ENCODE measurements around the gene KCNMA1.
"Not testable (repeated sequence)": the region's sequence is repeated elsewhere in the genome, so short reads cannot be mapped to it uniquely, and the experiment has no call there.

Gene KCNMA1

GRCh38 chr10:77661674-77662073 is 24.1 kb upstream of the KCNMA1 start:
- DNase-seq, result no peak

- DNase-seq, result no peak
Measured at GRCh38 chr10:77661100-77661499, 23.5 kb upstream of the KCNMA1 start.

- DNase-seq, result not testable (repeated sequence)
Measured at GRCh38 chr10:77659046-77659670, 21.6 kb upstream of the KCNMA1 start.

GRCh38 chr10:77653210-77653609 is 15.6 kb upstream of the KCNMA1 start:
- DNase-seq, result no peak

- no peak for DNase-seq
Measured at GRCh38 chr10:77649333-77650331, 12.0 kb upstream of the KCNMA1 start.

GRCh38 chr10:77648472-77648871 is 10.9 kb upstream of the KCNMA1 start:
- no peak for DNase-seq

GRCh38 chr10:77647543-77648293 is 10.1 kb upstream of the KCNMA1 start:
- no peak for DNase-seq

- no peak for DNase-seq
Measured at GRCh38 chr10:77644557-77645243, 7.1 kb upstream of the KCNMA1 start.

GRCh38 chr10:77643795-77644468 is 6.3 kb upstream of the KCNMA1 start:
- DNase-seq, result peak; percentile 17

- DNase-seq, result peak; percentile 68
Measured at GRCh38 chr10:77641788-77642397, 4.3 kb upstream of the KCNMA1 start.

- no peak for DNase-seq
Measured at GRCh38 chr10:77641344-77641743, 3.7 kb upstream of the KCNMA1 start.

GRCh38 chr10:77640167-77640566 is 2.6 kb upstream of the KCNMA1 start:
- DNase-seq, result no peak

- no peak for DNase-seq
Measured at GRCh38 chr10:77639756-77640155, 2.1 kb upstream of the KCNMA1 start.

GRCh38 chr10:77638321-77639101 is 903 bp upstream of the KCNMA1 start:
- peak; percentile 23 for DNase-seq

- DNase-seq, result no peak
Measured at GRCh38 chr10:77636967-77637531, 559 bp downstream of the KCNMA1 start.

- DNase-seq, result no peak
Measured at GRCh38 chr10:77636282-77636966, 1.2 kb downstream of the KCNMA1 start.

GRCh38 chr10:77635402-77636227 is 2.0 kb downstream of the KCNMA1 start:
- no peak for DNase-seq

GRCh38 chr10:77634939-77635338 is 2.7 kb downstream of the KCNMA1 start:
- DNase-seq, result no peak

- DNase-seq, result no peak
Measured at GRCh38 chr10:77633376-77633775, 4.2 kb downstream of the KCNMA1 start.

All from COR-L47 (cell line).